Hematopoietic multipotent progenitor cell treated with erythropoietin and hydrocortisone succinate and interleukin-3 and kit ligand, for 17 days (in vitro differentiated cells): ENCODE results near the gene SLC30A10.
"Not testable (repeated sequence)": the region's sequence is repeated elsewhere in the genome, so short reads cannot be mapped to it uniquely, and the experiment has no call there.

Experiments
- DNase-seq: peaks from one replicate; pipeline ENCODE4 v3.0.0-alpha.2; 2015; ENCODE audit warnings: low spot score

The SLC30A10 gene

GRCh38 chr1:219927298-219927955 is 930 bp downstream of the SLC30A10 start:
- no peak for DNase-seq

DNA sequence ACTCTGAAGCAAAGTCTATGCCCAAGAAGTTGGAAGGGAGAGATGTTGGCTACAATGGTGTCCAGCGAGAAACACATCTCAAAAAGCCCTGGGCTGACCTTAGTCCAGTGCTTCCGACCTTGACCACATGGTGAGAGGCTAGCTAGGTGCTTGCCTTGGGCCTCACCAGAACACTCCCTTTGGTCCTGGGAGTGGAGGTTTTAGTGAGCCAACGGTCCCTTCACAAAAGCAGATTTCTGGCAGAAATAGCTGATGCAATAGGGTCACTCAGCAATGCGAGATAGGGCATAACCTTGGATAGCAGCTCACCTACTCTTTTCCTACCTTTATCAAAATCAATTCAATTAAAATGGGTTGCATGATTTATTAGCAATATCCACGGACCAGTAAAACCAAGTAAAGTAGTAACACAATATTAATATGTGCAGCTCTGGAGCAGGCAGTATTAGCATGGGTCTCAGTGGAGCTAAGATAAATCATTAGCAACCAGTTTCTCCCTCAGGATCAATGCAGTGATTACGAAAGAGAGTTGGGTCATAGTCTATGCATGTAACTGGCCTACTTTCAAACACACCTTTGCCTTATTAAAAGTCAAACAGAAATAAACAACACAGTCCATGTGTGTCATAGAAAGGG is 1.9 kb downstream of the SLC30A10 start:
- DNase-seq: no peak

DNA sequence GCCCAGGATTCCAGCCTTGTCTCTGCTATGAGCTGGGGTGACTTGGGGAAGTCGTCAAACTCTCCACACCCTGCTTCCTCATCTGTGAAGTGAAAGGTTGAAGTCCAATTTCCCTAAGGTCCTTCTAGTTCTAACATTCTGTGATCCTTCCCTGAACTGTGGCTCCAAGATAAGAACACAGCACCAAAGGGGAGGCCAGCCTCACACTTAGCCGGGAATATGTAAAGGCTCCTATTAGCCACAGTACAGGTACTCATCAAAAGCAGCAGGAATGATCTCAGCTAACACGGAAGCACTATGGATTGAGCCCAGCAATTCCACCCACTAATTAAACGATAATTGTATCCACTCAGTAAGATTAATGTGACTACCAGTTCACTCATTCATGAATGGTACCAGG is 4.0 kb downstream of the SLC30A10 start:
- no peak for DNase-seq

DNA sequence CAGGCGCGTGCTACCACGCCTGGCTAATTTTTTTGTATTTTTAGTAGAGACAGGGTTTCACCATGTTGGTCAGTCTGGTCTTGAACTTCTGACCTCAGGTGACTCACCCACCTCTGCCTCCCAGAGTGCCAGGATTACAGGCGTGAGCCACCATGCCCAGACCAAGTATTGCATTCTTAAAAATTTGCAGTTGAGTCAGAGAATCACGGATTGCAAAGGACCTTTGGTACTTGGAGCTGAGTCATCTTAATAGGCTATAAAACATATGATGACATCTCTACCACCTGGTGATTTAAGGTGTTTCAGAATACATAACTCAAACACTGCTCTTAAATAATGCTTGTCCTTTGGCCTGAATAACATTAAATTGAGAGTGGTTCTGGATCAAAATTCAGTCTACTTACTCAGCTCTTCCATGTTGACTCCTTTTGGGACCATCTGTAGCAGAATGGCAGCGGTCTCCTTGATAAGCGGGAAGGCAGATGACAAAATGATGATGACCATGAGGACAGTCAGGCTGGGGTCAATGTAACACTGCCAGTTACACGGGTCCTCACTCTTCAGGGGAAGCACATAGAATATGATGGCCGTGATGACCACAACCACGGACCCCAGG is 10.4 kb downstream of the SLC30A10 start:
- DNase-seq: no peak

- no peak for DNase-seq
These were observed 11.1 kb downstream of the SLC30A10 start for GRCh38 chr1:219917281-219917680.

DNA sequence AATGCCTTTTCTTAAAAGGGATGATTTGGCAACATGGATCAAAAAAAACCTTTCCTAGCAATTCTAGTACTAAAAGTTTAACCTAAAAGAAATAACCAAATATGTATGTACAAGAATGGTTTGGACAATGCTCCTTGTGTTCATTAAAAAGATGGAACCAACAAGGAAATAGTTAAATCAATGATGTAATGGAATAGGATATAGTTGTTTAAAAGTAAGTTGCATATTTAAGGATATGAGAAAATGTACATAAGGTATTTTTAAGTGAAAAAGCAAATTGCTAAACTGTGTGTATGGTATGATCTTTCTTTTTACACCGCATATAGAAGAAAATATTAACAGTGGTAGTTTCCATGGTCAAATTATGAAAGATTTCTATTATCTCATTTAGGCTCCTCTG is 12.1 kb downstream of the SLC30A10 start:
- DNase-seq: no peak

DNA sequence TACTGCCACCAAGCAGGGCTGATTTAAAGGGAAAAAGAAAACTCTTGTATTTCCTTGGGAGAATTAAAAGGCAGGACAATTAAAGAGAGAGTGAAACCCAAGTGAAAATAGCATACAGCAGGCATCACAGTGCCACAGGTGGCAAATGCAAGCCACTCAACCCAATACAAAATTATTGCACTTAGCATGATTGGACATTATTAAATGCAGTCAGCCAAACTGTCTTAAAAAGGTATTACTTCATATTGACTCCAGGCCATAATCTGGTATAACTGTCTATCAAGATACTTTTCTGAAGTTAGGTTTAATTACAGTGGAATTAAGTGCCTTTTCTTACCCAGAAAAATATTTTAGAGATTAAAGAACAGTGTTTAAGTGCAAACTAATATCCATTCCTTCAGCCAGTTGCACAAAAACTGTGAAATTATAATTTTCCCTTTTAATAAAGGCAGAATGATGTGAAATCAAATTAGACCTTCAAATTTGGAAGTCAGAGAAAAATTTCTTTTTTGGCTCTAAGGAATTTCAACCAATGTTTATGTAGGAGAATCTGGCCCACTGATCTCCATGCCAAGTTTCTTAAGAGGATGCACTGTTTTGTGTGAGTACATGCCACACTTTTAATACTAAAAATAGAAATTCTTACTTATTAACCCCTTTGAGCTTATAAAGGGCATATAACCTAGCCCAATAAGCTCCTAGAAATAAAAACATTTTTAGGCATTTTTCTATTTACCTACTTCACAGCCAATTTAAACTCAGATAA is 15.2 kb downstream of the SLC30A10 start:
- no peak for DNase-seq

DNA sequence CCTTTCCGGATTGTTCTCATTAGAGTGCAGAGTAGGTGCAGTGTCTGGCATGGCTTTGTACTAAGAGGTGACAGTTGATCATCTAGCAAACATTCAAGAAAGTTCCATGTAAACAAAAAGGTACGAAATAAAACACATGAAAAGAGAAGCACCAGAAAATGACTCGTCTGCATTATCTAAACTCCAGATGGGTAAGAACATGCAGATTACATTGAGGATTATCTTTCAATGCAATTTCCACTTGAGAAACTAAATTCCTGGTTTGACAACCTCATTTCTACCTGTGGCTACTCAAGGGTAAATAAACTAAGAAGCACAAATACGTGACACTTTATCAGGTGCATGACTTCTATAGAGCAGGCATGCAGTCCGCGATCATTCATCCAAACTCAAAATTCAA is 17.6 kb downstream of the SLC30A10 start:
- no peak for DNase-seq

DNA sequence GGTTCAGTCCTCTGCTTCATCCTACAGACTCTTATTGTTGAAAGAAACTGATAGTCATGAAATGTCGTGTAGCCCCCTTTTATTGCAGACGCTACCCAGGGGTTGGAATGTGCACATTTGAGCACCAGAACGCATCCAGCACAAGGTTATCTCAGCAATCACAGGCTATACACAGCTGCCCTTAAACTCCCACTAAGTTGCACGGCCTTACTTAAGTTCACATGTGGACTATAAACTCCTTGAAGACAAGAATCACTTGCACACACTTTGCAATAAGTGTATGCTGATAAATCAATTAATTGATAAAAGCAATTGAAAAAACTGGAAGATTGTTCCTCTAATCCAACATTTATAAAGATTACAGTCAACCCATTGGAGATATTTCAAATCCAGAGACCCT is 18.9 kb downstream of the SLC30A10 start:
- DNase-seq: no peak

DNA sequence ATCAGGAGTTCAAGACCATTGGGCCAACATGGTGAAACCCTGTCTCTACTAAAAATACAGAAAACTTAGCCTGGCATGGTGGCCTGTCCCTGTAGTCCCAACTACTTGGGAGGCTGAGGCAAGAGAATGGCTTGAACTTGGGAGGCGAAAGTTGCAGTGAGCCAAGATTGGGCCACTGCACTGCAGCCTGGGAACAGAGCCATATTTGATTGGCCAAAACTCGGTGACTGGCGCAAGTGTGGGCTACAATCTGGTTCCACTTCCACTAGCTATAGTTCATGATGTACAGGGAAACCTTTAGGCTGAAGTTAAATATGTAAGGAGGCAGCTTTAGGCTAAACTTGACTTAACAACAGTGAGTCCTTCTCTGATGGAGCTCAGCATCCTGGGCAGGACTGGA is 20.2 kb downstream of the SLC30A10 start:
- DNase-seq: no peak

DNA sequence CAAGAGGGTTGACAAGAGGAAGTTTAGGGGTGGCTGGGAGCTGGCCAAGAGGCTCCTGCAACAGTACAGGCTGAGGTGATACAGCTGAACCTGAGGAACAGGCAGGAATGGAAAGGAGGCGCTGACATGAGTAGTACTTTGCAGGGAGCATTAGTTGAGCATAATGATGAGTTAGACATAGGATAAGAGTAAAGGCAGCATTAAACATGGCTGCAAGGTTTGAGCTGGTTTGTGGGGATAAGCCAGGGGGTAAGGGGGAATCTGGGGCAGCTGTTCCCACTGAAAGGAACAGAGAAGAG is 20.6 kb downstream of the SLC30A10 start:
- peak; percentile 26 for DNase-seq

- peak; percentile 46 for DNase-seq
These were observed 21.2 kb downstream of the SLC30A10 start for GRCh38 chr1:219906924-219907771.

GRCh38 chr1:219906565-219906923 is 21.8 kb downstream of the SLC30A10 start:
- not testable (repeated sequence) for DNase-seq

GRCh38 chr1:219905524-219905923 is 22.8 kb downstream of the SLC30A10 start:
- no peak for DNase-seq

GRCh38 chr1:219904934-219905333 is 23.4 kb downstream of the SLC30A10 start:
- DNase-seq: no peak

DNA sequence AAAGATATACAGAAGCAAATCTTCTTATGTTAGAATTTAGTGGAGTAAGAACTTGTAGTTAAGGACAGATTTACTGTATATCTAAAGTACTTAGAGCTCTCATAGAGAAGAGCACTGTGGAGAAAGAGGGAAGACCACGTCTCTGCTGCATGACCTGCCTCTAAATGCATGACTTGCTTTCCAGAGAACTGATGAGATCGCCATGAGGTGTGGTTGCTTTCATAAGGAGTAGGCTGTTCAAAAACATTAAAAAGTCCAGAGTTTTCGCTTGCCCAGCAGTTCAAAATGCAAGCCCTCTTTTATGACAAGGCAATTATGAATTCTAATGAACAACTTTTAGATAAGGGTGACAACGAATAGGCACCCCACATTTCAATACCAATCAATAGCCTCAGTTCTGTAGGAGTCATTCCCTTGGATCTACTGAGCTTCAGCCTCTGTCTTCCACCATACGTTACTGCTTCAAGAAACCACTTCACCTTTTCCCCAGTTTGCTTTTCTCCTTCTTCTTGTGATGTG is 24.9 kb downstream of the SLC30A10 start:
- no peak for DNase-seq

DNA sequence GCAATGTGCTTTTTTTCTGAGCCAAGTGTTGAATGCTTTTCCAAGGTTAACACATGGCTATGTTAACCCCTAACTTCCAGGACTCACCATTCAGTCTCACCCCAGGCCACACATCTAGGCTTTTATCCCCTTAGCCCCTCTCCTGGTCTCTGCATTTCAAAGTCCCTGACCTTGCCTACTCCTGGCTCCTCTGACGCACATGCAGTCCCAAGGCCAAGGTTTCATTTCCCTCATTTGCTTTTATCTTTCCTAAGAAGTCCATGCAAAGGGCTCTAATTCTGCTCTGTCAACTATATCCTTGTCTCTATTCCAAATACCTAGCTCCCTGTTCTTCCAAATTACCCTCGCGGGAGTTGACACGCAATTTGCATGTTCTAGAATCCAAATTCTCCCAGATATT is 25.4 kb downstream of the SLC30A10 start:
- no peak for DNase-seq

GRCh38 chr1:219900882-219901281 is 27.5 kb downstream of the SLC30A10 start:
- no peak for DNase-seq

GRCh38 chr1:219900201-219900600 is 28.2 kb downstream of the SLC30A10 start:
- DNase-seq: no peak

DNA sequence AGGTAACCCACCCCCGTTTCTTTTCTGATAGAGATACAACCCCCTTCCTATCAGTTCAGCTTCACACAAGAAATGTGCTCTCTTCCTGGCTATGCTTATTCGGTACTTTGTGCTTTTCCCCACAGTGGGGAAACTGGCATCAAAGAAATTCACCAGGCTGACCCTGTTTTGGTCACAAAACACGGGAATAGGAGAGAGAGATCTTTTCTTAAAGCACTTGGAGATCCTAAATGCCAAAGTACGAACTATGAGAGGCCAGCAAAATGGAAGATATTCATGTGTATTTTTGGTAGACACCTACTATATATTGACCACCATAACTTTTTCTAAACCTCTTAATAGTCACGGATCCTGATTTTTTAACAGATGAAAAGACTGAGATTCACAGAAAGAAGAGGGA is 30.0 kb downstream of the SLC30A10 start:
- no peak for DNase-seq

- DNase-seq: no peak
These were observed 30.4 kb downstream of the SLC30A10 start for GRCh38 chr1:219897914-219898313.

GRCh38 chr1:219892271-219892670 is 36.1 kb downstream of the SLC30A10 start:
- not testable (repeated sequence) for DNase-seq
